CD14-positive monocyte (primary cell): Measurements from ENCODE around the gene SDK1. TPM values are rescaled to one million over a fixed set of nuclear protein-coding genes. Genes with fewer than 3 reads are reported as not detected.

Experiments used
- DNase-seq, 3 donors: peaks; one replicate each; pipeline ENCODE4 v3.0.0-alpha.2; 2011 to 2022
- H2AFZ ChIP-seq: 2 replicates; pipeline ENCODE4 v1.6.0; 2012; ENCODE audit warnings: mild to moderate bottlenecking, low read depth, low read length, inconsistent platforms; ENCODE audit not compliant: insufficient read depth, poor library complexity, severe bottlenecking
- H3K27ac ChIP-seq, 2 donors: 1 replicate in 1 of 2; 2 replicates in 1 of 2; pipeline ENCODE4 v1.5.1; 2012 to 2013; ENCODE audit warnings: low read length in 2 of 2, control low read depth in 1 of 2, inconsistent platforms in 1 of 2, low read depth in 1 of 2, mild to moderate bottlenecking in 1 of 2
- H3K27me3 ChIP-seq, 2 donors: one replicate each; pipeline versions ENCODE4 v1.6.0 to v1.6.1; 2011 to 2013; ENCODE audit warnings: low read length in 2 of 2; ENCODE audit not compliant: control insufficient read depth in 2 of 2, insufficient read depth in 2 of 2
- H3K36me3 ChIP-seq, 2 donors: replicated peaks in 1 of 2; 1 replicate in 1 of 2; 2 replicates in 1 of 2; pipeline versions ENCODE4 v1.5.1 to v1.6.1; 2012 to 2013; ENCODE audit warnings: low read length in 2 of 2, control low read depth in 1 of 2, inconsistent platforms in 1 of 2, mild to moderate bottlenecking in 1 of 2; ENCODE audit not compliant: insufficient read depth in 2 of 2, control insufficient read depth in 1 of 2
- H3K4me1 ChIP-seq, 2 donors: 1 replicate in 1 of 2; 2 replicates in 1 of 2; pipeline versions ENCODE4 v1.5.1 to v1.6.1; 2012 to 2013; ENCODE audit warnings: low read length in 2 of 2, control low read depth in 1 of 2, inconsistent platforms in 1 of 2, mild to moderate bottlenecking in 1 of 2, moderate library complexity in 1 of 2; ENCODE audit not compliant: insufficient read depth in 2 of 2, control insufficient read depth in 1 of 2
- H3K4me2 ChIP-seq: replicated peaks from 2 replicates; pipeline ENCODE3; 2012; ENCODE audit warnings: low read length, moderate library complexity, mild to moderate bottlenecking; ENCODE audit not compliant: poor library complexity, severe bottlenecking; ENCODE audit errors: extremely low read depth
- H3K4me3 ChIP-seq, 3 experiments: fragments of 200-600 bp in 1 of 3; sonication (generic) in 1 of 3; replicated peaks in 1 of 3; 1 replicate in 2 of 3; 2 replicates in 1 of 3; pipeline ENCODE4 v1.5.1; 2011 to 2013; ENCODE audit warnings: low read length in 3 of 3, mild to moderate bottlenecking in 3 of 3, control low read depth in 2 of 3, low read depth in 2 of 3, inconsistent platforms in 1 of 3, moderate library complexity in 1 of 3
- H3K79me2 ChIP-seq: 2 replicates; pipeline ENCODE4 v1.6.0; 2012; ENCODE audit warnings: mild to moderate bottlenecking, control low read depth, inconsistent platforms, low read length, moderate library complexity; ENCODE audit not compliant: insufficient read depth
- H3K9ac ChIP-seq: 2 replicates; pipeline ENCODE4 v1.6.0; 2017; ENCODE audit warnings: low read length, mild to moderate bottlenecking; ENCODE audit not compliant: insufficient read depth, poor library complexity, severe bottlenecking
- H3K9me3 ChIP-seq, 2 donors: replicated peaks in 1 of 2; 1 replicate in 1 of 2; 2 replicates in 1 of 2; pipeline versions ENCODE4 v1.5.1 to v1.6.1; 2012 to 2013; ENCODE audit warnings: low read length in 2 of 2, control low read depth in 1 of 2; ENCODE audit not compliant: control insufficient read depth in 1 of 2, insufficient read depth in 1 of 2
- H4K20me1 ChIP-seq: 2 replicates; pipeline ENCODE4 v1.6.0; 2012; ENCODE audit warnings: mild to moderate bottlenecking, low read length, control low read depth, moderate library complexity; ENCODE audit not compliant: insufficient read depth
- H3K27ac Mint-ChIP-seq, 7 donors: one replicate each; pipeline ENCODE4 v1.8.0; 2020; ENCODE audit warnings: mild to moderate bottlenecking in 7 of 7, mixed read lengths in 7 of 7, moderate library complexity in 6 of 7, inconsistent platforms in 2 of 7
- H3K27me3 Mint-ChIP-seq, 3 donors: one replicate each; pipeline ENCODE4 v1.8.0; 2021 to 2022; ENCODE audit warnings: low read depth in 3 of 3, mild to moderate bottlenecking in 3 of 3, mixed read lengths in 3 of 3, moderate library complexity in 3 of 3, inconsistent platforms in 1 of 3
- H3K36me3 Mint-ChIP-seq, 2 donors: one replicate each; pipeline ENCODE4 v1.8.0; 2020; ENCODE audit warnings: mixed read lengths in 2 of 2, inconsistent platforms in 1 of 2, mild to moderate bottlenecking in 1 of 2
- H3K4me1 Mint-ChIP-seq: one replicate; pipeline ENCODE4 v1.8.0; 2020; ENCODE audit warnings: mild to moderate bottlenecking, mixed read lengths
- H3K4me3 Mint-ChIP-seq, 2 donors: one replicate each; pipeline ENCODE4 v1.8.0; 2020; ENCODE audit warnings: mild to moderate bottlenecking in 2 of 2, mixed read lengths in 2 of 2, moderate library complexity in 1 of 2
- H3K9me3 Mint-ChIP-seq, 7 donors: one replicate each; pipeline ENCODE4 v1.8.0; 2020 to 2022; ENCODE audit warnings: mixed read lengths in 7 of 7, mild to moderate bottlenecking in 6 of 7, moderate library complexity in 6 of 7, inconsistent platforms in 2 of 7
- CTCF ChIP-seq: fragments of 200-600 bp; IDR thresholded peaks from one replicate; pipeline ENCODE4 v1.8.0; 2022; ENCODE audit warnings: antibody characterized with exemption, mild to moderate bottlenecking
- WGBS: methylation state at CpG from one replicate; pipeline ENCODE4 v1.1.5; 2013; ENCODE audit warnings: missing lambda C conversion rate; ENCODE audit not compliant: insufficient coverage; 5-methylcytosine and 5-hydroxymethylcytosine counted together
- intact Hi-C, 2 donors: fragments of 100-400 bp; cut with micrococcal nuclease; formaldehyde crosslinking; loops; one replicate each; pipeline versions ENCODE4 v1.15.0 to v1.15.1; 2023
- polyA plus RNA-seq, 3 donors: library from polyadenylated mRNA; depleted of rRNA in 1 of 3; unstranded in 2 of 3; stranded (reverse) in 1 of 3; fragments of 300-500 nt in 2 of 3; fragments of >200 nt in 1 of 3; fragmentation: Illumina TruSeq in 2 of 3; gene quantifications; 1 replicate in 2 of 3; 2 replicates in 1 of 3; pipeline ENCODE4 v1.2.3, GENCODE V29; 2012 to 2021

SDK1 gene
- polyA plus RNA-seq, 3 donors = 0.01 TPM; not detected in 2

GRCh38 chr7:4179688-4180380 lies 878.8 kb downstream of the SDK1 start:
- H3K4me3 ChIP-seq = no peak overlapping the region
- H3K27me3 Mint-ChIP-seq = peaks cover 0 to 1% (median 1%) of the 10 kb centered on the region in 3 donors
- no peak overlapping the region for H3K9ac ChIP-seq
- H3K27ac Mint-ChIP-seq = no peak overlapping the region
- no peaks in the 10 kb centered on the region for H3K36me3 ChIP-seq
- 94% methylated on average over 23 of the region's 24 CpGs for WGBS
- no peaks in the 10 kb centered on the region for H3K4me1 ChIP-seq
- no peaks in the 10 kb centered on the region for H3K36me3 Mint-ChIP-seq
- H3K4me3 Mint-ChIP-seq = no peak overlapping the region
- H2AFZ ChIP-seq = no peak overlapping the region
- H3K27me3 ChIP-seq = no peaks in the 10 kb centered on the region
- no peak overlapping the region for H3K4me2 ChIP-seq
- H3K27ac ChIP-seq = no peak overlapping the region
- H4K20me1 ChIP-seq = no peaks in the 10 kb centered on the region
- DNase-seq = no peak
- H3K4me1 Mint-ChIP-seq = no peaks in the 10 kb centered on the region
- no peaks in the 10 kb centered on the region for H3K79me2 ChIP-seq
- intact Hi-C loops = no loop called here
- peaks cover 21 to 41% of the 10 kb centered on the region in 2 donors for H3K9me3 ChIP-seq
- peaks cover 21 to 67% (median 36%) of the 10 kb centered on the region in 7 donors for H3K9me3 Mint-ChIP-seq
- TF ChIP-seq CTCF = no peak

GRCh38 chr7:4181446-4181845 lies 880.4 kb downstream of the SDK1 start:
- Histone ChIP-seq H3K27me3 (no peaks in the 10 kb centered on the region), H4K20me1 (no peaks in the 10 kb centered on the region), H3K4me2 (no peak overlapping the region), H3K79me2 (no peaks in the 10 kb centered on the region), H3K9ac (no peak overlapping the region), H3K4me3 (no peak overlapping the region), H3K36me3 (no peaks in the 10 kb centered on the region), H3K9me3 (peaks cover 21 to 45% of the 10 kb centered on the region in 2 donors), H2AFZ (no peak overlapping the region), H3K4me1 (no peaks in the 10 kb centered on the region), H3K27ac (no peak overlapping the region)
- DNase-seq = no peak
- peaks cover 0 to 4% (median under 1%) of the 10 kb centered on the region in 3 donors for H3K27me3 Mint-ChIP-seq
- no peaks in the 10 kb centered on the region for H3K4me1 Mint-ChIP-seq
- peaks cover 22 to 68% (median 37%) of the 10 kb centered on the region in 7 donors for H3K9me3 Mint-ChIP-seq
- WGBS = 93% methylated on average over 5 of the region's 7 CpGs
- H3K36me3 Mint-ChIP-seq = no peaks in the 10 kb centered on the region
- H3K4me3 Mint-ChIP-seq = no peak overlapping the region
- no peak overlapping the region for H3K27ac Mint-ChIP-seq
- intact Hi-C loops = no loop called here
- no peak for TF ChIP-seq CTCF
